ENCODE results near the gene EHMT1. TPM values are rescaled to one million over a fixed set of nuclear protein-coding genes. Genes with fewer than 3 reads are reported as not detected.

The EHMT1 gene
- total RNA-seq, 6 experiments from 2014 or later = 41.0 to 116 (median 46.9) TPM

- H3K9me3 Mint-ChIP-seq = peaks cover 7% of the 10 kb centered on the region
- peaks cover 6% of the 10 kb centered on the region for H3K27me3 Mint-ChIP-seq (ENCODE audit: insufficient read depth)
- TF ChIP-seq, protein P1, sequence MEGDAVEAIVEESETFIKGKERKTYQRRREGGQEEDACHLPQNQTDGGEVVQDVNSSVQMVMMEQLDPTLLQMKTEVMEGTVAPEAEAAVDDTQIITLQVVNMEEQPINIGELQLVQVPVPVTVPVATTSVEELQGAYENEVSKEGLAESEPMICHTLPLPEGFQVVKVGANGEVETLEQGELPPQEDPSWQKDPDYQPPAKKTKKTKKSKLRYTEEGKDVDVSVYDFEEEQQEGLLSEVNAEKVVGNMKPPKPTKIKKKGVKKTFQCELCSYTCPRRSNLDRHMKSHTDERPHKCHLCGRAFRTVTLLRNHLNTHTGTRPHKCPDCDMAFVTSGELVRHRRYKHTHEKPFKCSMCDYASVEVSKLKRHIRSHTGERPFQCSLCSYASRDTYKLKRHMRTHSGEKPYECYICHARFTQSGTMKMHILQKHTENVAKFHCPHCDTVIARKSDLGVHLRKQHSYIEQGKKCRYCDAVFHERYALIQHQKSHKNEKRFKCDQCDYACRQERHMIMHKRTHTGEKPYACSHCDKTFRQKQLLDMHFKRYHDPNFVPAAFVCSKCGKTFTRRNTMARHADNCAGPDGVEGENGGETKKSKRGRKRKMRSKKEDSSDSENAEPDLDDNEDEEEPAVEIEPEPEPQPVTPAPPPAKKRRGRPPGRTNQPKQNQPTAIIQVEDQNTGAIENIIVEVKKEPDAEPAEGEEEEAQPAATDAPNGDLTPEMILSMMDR (IDR thresholded peaks at IDR 0.05) = peak; percentile 17; the same call in 1 of the 2 replicates
- H3K4me3 Mint-ChIP-seq = peak overlapping the region; percentile 80
- H3K36me3 Mint-ChIP-seq (ENCODE audit: low read depth) = peaks cover 64% of the 10 kb centered on the region
- no peak for DNase-seq
- H3K4me1 Mint-ChIP-seq (ENCODE audit: low read depth) = peaks cover 26% of the 10 kb centered on the region
- peak overlapping the region; percentile 95 for H3K27ac Mint-ChIP-seq
Measured at GRCh38 chr9:137758067-137758466, 139.3 kb downstream of the EHMT1 start.

GRCh38 chr9:137759117-137759516, 140.3 kb downstream of the EHMT1 start:
- H3K27ac Mint-ChIP-seq = peak overlapping the region; percentile 24; the same call in 1 of the 2 replicates
- TF ChIP-seq, protein P1 (IDR thresholded peaks at IDR 0.05) = no peak
- peaks cover 3% of the 10 kb centered on the region for H3K27me3 Mint-ChIP-seq (ENCODE audit: insufficient read depth)
- no peak overlapping the region for H3K4me3 Mint-ChIP-seq
- peaks cover 29% of the 10 kb centered on the region for H3K4me1 Mint-ChIP-seq (ENCODE audit: low read depth)
- peaks cover 7% of the 10 kb centered on the region for H3K9me3 Mint-ChIP-seq
- no peak for DNase-seq
- H3K36me3 Mint-ChIP-seq (ENCODE audit: low read depth) = peaks cover 58% of the 10 kb centered on the region

- TF ChIP-seq, protein P1 (IDR thresholded peaks at IDR 0.05) = no peak
- Mint-ChIP-seq H3K4me3 (no peak overlapping the region), H3K36me3 (ENCODE audit: low read depth) (peaks cover 53% of the 10 kb centered on the region), H3K9me3 (peaks cover 7% of the 10 kb centered on the region), H3K27ac (no peak overlapping the region), H3K27me3 (ENCODE audit: insufficient read depth) (peaks cover 3% of the 10 kb centered on the region), H3K4me1 (ENCODE audit: low read depth) (peaks cover 36% of the 10 kb centered on the region)
- DNase-seq = no peak
Measured at GRCh38 chr9:137759649-137760321, 141.0 kb downstream of the EHMT1 start.

DNA sequence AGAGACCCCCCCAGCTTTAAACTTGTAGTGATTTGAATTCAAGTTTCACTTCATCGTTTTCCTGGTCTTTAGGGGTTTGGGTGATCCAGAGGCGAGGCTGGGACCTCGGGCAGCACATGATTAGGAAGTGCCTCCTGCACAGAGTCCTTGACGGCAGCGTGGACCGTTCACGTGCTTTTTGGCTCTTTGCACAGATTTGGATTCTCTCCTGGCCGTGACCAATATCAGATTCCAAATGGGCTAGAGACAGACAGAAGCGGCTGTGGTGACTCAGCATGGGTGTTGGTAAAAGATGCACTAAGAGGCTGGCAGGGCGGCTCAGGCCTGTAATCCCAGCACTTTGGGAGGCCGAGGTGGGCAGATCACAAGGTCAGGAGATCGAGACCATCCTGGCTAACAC, 141.6 kb downstream of the EHMT1 start:
- Mint-ChIP-seq H3K27me3 (ENCODE audit: insufficient read depth) (peaks cover 3% of the 10 kb centered on the region), H3K36me3 (ENCODE audit: low read depth) (peaks cover 47% of the 10 kb centered on the region), H3K4me3 (no peak overlapping the region), H3K9me3 (peaks cover 2% of the 10 kb centered on the region), H3K27ac (no peak overlapping the region), H3K4me1 (ENCODE audit: low read depth) (peaks cover 37% of the 10 kb centered on the region)
- TF ChIP-seq, protein P1 (IDR thresholded peaks at IDR 0.05) = no peak
- DNase-seq = no peak

GRCh38 chr9:137761032-137761431, 142.2 kb downstream of the EHMT1 start:
- Mint-ChIP-seq H3K36me3 (ENCODE audit: low read depth) (peaks cover 41% of the 10 kb centered on the region), H3K27ac (no peak overlapping the region), H3K27me3 (ENCODE audit: insufficient read depth) (peaks cover 3% of the 10 kb centered on the region), H3K4me3 (no peak overlapping the region), H3K4me1 (ENCODE audit: low read depth) (peaks cover 35% of the 10 kb centered on the region), H3K9me3 (no peaks in the 10 kb centered on the region)
- TF ChIP-seq, protein P1 (IDR thresholded peaks at IDR 0.05) = no peak
- no peak for DNase-seq

All from HFFc6 (cell line).